ENCODE data around the gene NMNAT2.

The NMNAT2 gene

DNA sequence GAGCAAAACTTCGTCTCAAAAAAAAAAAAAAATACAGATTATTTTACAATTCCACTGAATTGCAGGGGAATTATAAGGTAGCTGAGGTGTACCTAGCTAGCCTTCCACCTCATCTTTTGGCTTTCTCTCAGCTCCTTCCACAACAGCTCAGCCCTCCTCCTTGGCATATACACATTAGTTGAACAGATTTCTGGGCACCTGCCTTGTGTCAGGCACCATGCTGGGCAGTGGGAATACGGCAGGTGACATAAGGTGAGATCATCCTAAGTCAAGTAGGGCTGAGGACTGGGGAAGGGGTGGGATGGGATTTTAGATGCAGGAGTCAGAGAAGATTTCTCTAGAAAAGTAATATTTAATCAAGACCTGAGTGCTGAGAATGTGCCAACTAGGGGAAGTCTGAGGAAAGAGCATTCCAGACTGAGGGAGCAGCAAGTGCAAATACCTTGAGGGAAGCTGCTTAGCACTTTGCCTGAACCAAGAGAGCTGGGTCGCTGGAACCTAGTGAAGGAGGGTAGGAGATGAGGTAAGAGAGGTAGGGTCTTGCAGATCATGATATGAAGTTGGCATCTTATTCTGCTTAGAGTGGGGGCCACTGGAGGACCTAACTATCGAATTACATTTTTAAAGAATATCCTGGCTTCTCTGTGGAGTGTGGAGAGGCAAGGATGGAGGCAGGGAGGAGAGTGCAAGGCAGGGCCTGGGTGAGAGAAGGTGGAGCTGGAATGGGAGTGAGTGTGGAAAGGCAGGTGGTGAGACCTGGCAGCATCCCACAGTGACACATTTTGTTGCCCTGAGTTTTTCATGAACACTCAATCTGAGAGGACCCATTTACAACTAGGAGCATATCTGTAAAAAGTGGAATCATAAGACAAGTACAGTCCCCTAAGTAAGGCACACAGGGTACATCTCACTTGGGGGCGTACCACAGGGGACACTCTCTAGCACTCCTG is 203.9 kb downstream of the NMNAT2 start:
- no peak for DNase-seq
- intact Hi-C loops (cut with DNase I) = no loop called here

DNA sequence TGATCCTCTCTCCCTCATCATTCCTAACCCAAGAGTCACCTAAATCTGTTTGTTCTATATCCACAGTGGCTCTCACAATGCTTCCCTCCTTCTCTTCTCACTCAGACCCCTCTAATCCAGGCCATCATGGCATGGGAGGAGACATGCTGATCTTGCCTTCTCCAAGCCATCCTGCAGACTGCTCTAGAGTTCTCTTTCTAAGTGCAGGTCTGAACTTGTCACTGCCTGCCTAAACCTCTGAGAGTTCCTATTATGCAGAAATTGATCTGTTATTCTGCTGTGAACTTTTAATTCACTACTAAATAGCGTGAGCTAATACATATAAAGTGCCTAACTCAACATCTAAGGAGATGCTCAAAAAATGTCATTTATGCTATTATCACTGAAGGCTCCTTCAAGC is 205.3 kb downstream of the NMNAT2 start:
- intact Hi-C loops (cut with DNase I) = no loop called here
- no peak for DNase-seq

DNA sequence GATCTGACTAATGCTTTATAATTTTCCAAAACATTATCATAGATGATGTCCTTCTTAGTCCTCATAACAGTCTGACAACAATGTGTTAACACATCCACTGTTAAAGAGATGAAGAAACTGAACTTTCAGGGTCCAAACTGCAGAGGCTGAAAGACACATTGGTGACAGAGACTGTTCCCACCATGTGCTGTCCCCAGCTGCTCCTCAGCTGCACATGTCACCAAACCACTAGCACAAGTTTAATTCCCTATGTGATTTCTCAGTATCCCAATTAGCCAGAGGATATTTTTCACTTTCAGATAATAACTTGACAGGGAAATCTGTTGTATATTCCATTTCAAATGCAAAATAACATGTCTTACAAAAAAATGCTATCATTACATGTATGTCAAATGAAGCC is 207.5 kb downstream of the NMNAT2 start:
- intact Hi-C loops (cut with DNase I) = no loop called here
- no peak for DNase-seq

DNA sequence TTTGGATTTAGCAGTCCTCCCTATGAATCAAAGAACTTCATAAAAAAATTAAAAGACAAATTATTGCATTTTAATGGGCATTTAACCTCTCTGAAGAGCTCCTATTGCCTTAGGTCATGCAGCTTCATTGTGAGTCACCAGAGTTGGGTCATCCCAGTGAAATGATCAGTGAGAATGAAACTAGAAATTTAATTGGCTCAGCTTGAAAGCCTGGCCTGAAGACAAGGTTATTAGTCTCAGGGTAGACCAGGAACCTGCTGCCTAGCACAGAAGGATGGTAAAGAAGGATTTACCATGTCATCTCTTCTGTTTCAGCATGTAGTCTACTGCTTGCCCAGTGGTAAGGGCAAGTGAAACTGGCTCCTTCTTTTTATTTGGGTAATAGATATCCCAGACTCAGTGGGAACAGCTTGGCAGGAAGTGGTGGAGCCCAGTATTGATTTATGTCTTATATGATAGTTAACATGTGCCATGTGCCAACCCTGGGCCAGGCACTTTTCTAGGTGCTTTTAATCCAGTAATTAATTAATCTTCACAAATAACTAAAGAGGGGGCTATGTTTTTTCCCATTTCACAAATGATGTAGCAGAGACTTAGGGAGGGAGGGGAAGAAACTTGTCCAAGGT is 208.5 kb downstream of the NMNAT2 start:
- intact Hi-C loops (cut with DNase I) = no loop called here

DNA sequence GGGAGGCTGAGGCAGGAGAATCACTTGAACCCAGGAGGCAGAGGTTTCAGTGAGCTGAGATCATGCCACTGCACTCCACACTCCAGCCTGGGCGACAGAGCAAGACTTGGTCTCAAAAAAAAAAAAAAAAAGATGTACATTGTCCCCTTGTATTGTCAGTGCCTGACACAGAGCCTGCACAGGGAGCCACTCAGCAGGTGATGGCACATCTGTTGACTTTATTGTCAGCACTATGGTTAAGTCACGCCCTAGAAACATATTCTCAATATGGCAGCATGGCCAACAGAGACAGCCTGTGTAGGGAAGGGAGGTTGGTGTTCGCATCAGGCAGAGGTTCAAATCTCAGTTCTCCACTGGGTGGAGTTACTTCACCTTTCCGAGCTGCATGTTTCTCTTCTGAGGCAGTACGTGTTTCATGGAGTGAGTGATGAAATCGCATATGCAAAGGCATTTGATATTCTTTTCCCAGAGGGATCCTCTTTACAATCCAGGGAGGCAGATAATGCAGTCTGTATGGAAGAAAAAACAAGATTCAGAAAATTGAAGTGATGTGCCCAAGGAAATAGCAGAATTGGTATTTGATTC is 211.6 kb downstream of the NMNAT2 start:
- intact Hi-C loops (cut with DNase I) = no loop called here
- no peak for DNase-seq

More for the DNA sequence above, 208.5 kb downstream of the NMNAT2 start:
- no peak for DNase-seq

DNA sequence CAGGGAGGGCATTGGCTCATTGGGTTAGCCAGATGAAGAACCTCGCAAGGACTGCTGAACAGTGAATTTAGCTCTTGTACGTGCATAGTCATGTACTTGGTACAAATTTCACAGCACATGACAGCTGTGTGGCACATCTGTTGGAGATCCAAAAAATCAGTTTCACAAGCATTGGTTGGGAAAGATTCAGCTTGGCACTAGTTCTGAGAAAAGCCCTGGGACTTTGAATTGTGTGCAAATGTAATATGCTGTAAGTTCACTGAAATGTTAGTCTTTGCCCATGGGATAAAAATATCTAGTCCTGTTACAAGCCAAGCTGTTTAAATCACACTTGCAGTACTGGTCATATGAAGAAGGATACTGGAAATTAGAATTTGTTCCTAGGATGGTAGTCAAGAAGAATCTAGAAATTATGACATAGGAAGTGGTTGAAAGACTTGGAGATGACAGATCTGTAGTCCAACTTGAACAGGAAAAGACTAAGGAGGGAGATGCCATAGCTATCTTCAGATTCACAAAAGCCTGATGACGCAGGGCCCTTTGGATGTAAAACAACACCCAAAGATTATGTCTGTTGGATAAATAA is 212.9 kb downstream of the NMNAT2 start:
- intact Hi-C loops (cut with DNase I) = no loop called here
- DNase-seq = no peak

DNA sequence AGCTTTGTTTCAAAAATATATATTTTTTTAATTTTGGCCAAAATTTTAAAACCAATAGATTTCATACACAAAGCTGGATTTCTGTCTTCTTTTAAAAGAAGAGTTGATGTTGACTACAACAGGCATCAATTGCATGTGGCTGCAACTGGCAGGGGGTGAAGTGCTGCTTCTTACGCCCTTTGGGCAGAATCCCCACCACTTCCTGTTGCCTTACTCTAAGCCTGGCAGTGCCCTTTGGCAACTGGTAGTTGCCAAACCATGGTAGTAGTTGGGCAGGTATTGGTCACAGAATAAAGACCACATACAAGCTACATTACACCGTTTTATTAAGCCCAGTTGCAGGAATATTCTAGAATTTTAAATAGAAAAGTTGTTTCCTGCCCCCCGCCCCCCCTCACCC is 215.1 kb downstream of the NMNAT2 start:
- intact Hi-C loops (cut with DNase I) = no loop called here
- no peak for DNase-seq

DNA sequence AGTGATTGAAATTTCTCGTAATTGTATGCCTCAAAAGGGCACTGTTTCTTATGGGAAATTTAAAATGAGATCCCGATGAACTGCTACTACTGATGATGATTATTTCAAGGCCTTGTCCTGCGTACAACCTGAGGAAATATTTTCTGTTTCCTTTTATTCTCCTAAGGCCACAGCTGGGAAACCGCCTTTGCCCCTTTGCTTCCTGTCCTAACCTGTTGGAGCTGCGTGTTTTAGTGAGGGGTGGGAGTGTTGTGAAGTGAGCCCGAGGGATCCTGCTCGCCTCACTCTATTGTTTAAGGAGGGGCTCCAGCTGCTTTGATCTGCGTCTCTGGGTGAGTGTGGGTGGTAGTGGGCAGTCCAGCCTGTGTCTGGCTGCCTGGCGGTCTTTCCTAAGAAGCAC is 217.7 kb downstream of the NMNAT2 start:
- intact Hi-C loops (cut with DNase I) = no loop called here
- no peak for DNase-seq

DNA sequence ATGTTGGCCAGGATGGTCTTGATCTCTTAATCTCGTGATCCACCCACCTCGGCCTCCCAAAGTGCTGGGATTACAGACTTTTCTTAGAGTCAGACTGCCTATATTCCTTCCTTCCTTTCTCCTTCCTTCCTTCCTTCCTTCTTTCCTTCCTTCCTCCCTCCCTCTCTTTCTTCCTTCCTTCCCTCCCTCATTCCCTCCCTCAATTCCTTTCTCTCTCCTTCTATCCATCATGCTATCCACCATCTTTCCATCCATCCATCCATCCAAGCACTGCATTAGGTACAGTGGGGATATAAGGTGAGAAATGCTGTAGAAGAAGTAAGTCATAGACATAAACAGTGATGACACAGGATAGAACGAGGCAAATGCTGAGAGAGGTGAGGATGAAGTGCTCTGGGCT is 218.9 kb downstream of the NMNAT2 start:
- intact Hi-C loops (cut with DNase I) = no loop called here
- no peak for DNase-seq

DNA sequence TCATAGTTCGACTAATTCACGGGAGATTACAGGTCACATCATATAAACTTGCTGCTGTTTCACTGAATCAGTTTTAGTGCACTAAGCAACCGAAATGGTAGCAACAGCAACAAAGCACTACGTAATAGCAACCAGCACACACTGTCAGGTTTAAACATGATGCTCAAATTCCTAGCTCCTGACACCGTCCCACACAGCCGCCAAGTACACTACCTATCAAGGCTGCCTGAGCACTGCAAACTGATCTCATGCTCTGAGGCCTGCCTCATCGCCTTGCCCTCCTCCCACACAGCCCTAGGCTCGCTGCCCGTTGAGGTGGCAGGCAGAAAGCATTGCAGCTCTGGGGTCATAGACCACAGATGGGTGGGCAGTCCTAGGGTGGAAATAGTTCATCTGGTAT is 219.7 kb downstream of the NMNAT2 start:
- peak in 17 of 42 donors; percentile 7 to 62 (median 23) for DNase-seq
- intact Hi-C loops (cut with DNase I) = no loop called here

All from head of caudate nucleus (tissue), 42 donors.